ENCODE results near the gene TNFRSF12A. TPM values are rescaled to one million over a fixed set of nuclear protein-coding genes. Genes with fewer than 3 reads are reported as not detected.

The TNFRSF12A gene
- polyA plus RNA-seq, 2 of the 4 experiments (the other 2 are of a cell fraction): 111 to 314 TPM

GRCh38 chr16:2990891-2991290, 29.3 kb upstream of the TNFRSF12A start:
- CTCF ChIA-PET: interaction anchor here (0.6 to 1.2 kb wide), 4 partner anchors 8 to 67 kb away, joined by 3 read pairs; no protein-coding TSS in a partner anchor
- no peak for FAIRE-seq
- Histone ChIP-seq H3K9me3 (no peaks in the 10 kb centered on the region), H3K4me1 (peaks cover 3% of the 10 kb centered on the region; the same call in 1 of the 3 replicates), H3K4me3 (no peak overlapping the region), H3K4me2 (no peak overlapping the region), H3K27ac (no peak overlapping the region)
- TF ChIP-seq HEYL (CRISPR knock-in tag; IDR thresholded peaks at IDR 0.05): no peak
- TF ChIP-seq GATA3 (IDR thresholded peaks at IDR 0.05; ENCODE audit: borderline replicate concordance): no peak
- no peak for TF ChIP-seq FOXS1 (CRISPR knock-in tag; IDR thresholded peaks at IDR 0.05)
- TF ChIP-seq ZFP36 (IDR thresholded peaks at IDR 0.05; ENCODE audit: borderline replicate concordance, partially characterized antibody): no peak
- TF ChIP-seq RARB (CRISPR knock-in tag; IDR thresholded peaks at IDR 0.05): no peak
- TF ChIP-seq RNF2 (IDR thresholded peaks at IDR 0.05; ENCODE audit: borderline replicate concordance, low read depth): no peak
- no peak for TF ChIP-seq CBX2 (IDR thresholded peaks at IDR 0.05; ENCODE audit: borderline replicate concordance, low read depth)
- WGBS (ENCODE audit: missing lambda C conversion rate): 81% methylated on average over 10 of the region's 10 CpGs
- ATAC-seq: no peak
- POLR2A ChIA-PET: no interaction called here
- no peak for DNase-seq (ENCODE audit: low read depth in 1 of 2, low spot score in 1 of 2)

- FAIRE-seq (no peak), ATAC-seq (no peak), DNase-seq (ENCODE audit: low read depth in 1 of 2, low spot score in 1 of 2) (no peak)
- H3K4me1 ChIP-seq: peaks cover 3% of the 10 kb centered on the region; the same call in 1 of the 3 replicates
- H3K27ac ChIP-seq: no peak overlapping the region
- H3K9me3 ChIP-seq: no peaks in the 10 kb centered on the region
- ChIA-PET POLR2A (no interaction called here), CTCF (interaction anchor here (0.6 to 1.2 kb wide), 7 partner anchors 9 to 67 kb away, joined by 3 to 4 read pairs (median 3); partner anchors contain the start of gene PAQR4)
- TF ChIP-seq RNF2 (IDR thresholded peaks at IDR 0.05; ENCODE audit: borderline replicate concordance, low read depth): no peak
- TF ChIP-seq HES2 (IDR thresholded peaks at IDR 0.05): no peak
- TF ChIP-seq CEBPB (IDR thresholded peaks at IDR 0.05): no peak
- no peak for TF ChIP-seq FOSB (CRISPR knock-in tag; IDR thresholded peaks at IDR 0.05)
- TF ChIP-seq SMC3 (IDR thresholded peaks at IDR 0.05): no peak
- no peak for TF ChIP-seq CBX2 (IDR thresholded peaks at IDR 0.05; ENCODE audit: borderline replicate concordance, low read depth)
- no peak for TF ChIP-seq ELK1 (IDR thresholded peaks at IDR 0.05; ENCODE audit: low read depth, low read length)
- TF ChIP-seq BCL3 (IDR thresholded peaks at IDR 0.05): no peak
- no peak for TF ChIP-seq ESRRA (IDR thresholded peaks at IDR 0.05; ENCODE audit: borderline replicate concordance, low read length)
- no peak for TF ChIP-seq TFCP2L1 (CRISPR knock-in tag; IDR thresholded peaks at IDR 0.05)
- no peak for TF ChIP-seq CTCF (IDR thresholded peaks at IDR 0.05)
- no peak for TF ChIP-seq MYC (IDR thresholded peaks at IDR 0.05; ENCODE audit: borderline replicate concordance, low read length)
- no peak for TF ChIP-seq ZSCAN20 (CRISPR knock-in tag; IDR thresholded peaks at IDR 0.05)
- no peak for TF ChIP-seq GATA3 (IDR thresholded peaks at IDR 0.05; ENCODE audit: borderline replicate concordance)
- no peak for TF ChIP-seq EHF (CRISPR knock-in tag; IDR thresholded peaks at IDR 0.05)
- 85% methylated on average over 12 of the region's 12 CpGs for WGBS (ENCODE audit: missing lambda C conversion rate)
- no peak overlapping the region for H3K4me3 ChIP-seq
- H3K4me2 ChIP-seq: no peak overlapping the region
These were observed 28.5 kb upstream of the TNFRSF12A start for GRCh38 chr16:2991566-2992261.
